ENCODE results near the gene AKR1C8.

GRCh38 chr10:5199398-5199797 is 14.4 kb upstream of the AKR1C8 start:
- no peak for TF ChIP-seq ZNF280B (CRISPR knock-in tag; IDR thresholded peaks at IDR 0.05)
- TF ChIP-seq, protein P1, sequence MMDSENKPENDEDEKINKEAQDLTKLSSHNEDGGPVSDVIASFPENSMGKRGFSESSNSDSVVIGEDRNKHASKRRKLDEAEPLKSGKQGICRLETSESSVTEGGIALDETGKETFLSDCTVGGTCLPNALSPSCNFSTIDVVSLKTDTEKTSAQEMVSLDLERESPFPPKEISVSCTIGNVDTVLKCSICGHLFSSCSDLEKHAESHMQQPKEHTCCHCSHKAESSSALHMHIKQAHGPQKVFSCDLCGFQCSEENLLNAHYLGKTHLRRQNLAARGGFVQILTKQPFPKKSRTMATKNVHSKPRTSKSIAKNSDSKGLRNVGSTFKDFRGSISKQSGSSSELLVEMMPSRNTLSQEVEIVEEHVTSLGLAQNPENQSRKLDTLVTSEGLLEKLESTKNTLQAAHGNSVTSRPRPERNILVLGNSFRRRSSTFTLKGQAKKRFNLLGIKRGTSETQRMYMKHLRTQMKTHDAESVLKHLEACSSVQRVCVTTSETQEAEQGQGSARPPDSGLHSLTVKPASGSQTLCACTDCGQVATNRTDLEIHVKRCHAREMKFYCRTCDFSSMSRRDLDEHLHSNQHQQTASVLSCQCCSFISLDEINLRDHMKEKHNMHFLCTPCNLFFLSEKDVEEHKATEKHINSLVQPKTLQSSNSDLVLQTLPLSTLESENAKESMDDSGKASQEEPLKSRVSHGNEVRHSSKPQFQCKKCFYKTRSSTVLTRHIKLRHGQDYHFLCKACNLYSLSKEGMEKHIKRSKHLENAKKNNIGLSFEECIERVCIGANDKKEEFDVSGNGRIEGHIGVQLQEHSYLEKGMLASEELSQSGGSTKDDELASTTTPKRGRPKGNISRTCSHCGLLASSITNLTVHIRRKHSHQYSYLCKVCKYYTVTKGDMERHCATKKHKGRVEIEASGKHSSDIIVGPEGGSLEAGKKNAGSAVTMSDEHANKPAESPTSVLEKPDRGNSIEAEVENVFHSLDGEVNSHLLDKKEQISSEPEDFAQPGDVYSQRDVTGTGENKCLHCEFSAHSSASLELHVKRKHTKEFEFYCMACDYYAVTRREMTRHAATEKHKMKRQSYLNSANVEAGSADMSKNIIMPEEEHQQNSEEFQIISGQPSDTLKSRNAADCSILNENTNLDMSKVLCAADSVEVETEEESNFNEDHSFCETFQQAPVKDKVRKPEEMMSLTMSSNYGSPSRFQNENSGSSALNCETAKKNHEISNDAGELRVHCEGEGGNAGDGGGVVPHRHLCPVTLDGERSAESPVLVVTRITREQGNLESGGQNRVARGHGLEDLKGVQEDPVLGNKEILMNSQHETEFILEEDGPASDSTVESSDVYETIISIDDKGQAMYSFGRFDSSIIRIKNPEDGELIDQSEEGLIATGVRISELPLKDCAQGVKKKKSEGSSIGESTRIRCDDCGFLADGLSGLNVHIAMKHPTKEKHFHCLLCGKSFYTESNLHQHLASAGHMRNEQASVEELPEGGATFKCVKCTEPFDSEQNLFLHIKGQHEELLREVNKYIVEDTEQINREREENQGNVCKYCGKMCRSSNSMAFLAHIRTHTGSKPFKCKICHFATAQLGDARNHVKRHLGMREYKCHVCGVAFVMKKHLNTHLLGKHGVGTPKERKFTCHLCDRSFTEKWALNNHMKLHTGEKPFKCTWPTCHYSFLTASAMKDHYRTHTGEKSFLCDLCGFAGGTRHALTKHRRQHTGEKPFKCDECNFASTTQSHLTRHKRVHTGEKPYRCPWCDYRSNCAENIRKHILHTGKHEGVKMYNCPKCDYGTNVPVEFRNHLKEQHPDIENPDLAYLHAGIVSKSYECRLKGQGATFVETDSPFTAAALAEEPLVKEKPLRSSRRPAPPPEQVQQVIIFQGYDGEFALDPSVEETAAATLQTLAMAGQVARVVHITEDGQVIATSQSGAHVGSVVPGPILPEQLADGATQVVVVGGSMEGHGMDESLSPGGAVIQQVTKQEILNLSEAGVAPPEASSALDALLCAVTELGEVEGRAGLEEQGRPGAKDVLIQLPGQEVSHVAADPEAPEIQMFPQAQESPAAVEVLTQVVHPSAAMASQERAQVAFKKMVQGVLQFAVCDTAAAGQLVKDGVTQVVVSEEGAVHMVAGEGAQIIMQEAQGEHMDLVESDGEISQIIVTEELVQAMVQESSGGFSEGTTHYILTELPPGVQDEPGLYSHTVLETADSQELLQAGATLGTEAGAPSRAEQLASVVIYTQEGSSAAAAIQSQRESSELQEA (IDR thresholded peaks at IDR 0.05; ENCODE audit: low read depth) = no peak
- no peak for TF ChIP-seq EZH2 (IDR thresholded peaks at IDR 0.05; ENCODE audit: borderline replicate concordance, low read depth, low read length)
- no peak for TF ChIP-seq HINFP (tag; conservative IDR thresholded peaks at IDR 0.05; ENCODE audit: low read depth)
- TF ChIP-seq, protein P2, sequence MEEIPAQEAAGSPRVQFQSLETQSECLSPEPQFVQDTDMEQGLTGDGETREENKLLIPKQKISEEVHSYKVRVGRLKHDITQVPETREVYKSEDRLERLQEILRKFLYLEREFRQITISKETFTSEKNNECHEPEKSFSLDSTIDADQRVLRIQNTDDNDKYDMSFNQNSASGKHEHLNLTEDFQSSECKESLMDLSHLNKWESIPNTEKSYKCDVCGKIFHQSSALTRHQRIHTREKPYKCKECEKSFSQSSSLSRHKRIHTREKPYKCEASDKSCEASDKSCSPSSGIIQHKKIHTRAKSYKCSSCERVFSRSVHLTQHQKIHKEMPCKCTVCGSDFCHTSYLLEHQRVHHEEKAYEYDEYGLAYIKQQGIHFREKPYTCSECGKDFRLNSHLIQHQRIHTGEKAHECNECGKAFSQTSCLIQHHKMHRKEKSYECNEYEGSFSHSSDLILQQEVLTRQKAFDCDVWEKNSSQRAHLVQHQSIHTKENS (CRISPR knock-in tag; IDR thresholded peaks at IDR 0.05) = no peak
- TF ChIP-seq FIP1L1 (IDR thresholded peaks at IDR 0.05; ENCODE audit: low read depth, low read length, poor library complexity, severe bottlenecking) = no peak
- no peak for TF ChIP-seq BMI1 (IDR thresholded peaks at IDR 0.05; ENCODE audit: low read length)
- TF ChIP-seq ELF2 (CRISPR knock-in tag; IDR thresholded peaks at IDR 0.05) = no peak
- peak; percentile 25 to 30 (median 27); a peak in 2 of 6 replicates for TF ChIP-seq CTCF (IDR thresholded peaks at IDR 0.05 in 2 of 3, conservative IDR thresholded peaks at IDR 0.05 in 1 of 3; ENCODE audit: insufficient read depth in 2 of 3, low read depth in 1 of 3, low read length in 3 of 3)
- TF ChIP-seq, protein P3, sequence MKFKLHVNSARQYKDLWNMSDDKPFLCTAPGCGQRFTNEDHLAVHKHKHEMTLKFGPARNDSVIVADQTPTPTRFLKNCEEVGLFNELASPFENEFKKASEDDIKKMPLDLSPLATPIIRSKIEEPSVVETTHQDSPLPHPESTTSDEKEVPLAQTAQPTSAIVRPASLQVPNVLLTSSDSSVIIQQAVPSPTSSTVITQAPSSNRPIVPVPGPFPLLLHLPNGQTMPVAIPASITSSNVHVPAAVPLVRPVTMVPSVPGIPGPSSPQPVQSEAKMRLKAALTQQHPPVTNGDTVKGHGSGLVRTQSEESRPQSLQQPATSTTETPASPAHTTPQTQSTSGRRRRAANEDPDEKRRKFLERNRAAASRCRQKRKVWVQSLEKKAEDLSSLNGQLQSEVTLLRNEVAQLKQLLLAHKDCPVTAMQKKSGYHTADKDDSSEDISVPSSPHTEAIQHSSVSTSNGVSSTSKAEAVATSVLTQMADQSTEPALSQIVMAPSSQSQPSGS (CRISPR knock-in tag; IDR thresholded peaks at IDR 0.05) = no peak
- no peak for TF ChIP-seq DNMT1 (IDR thresholded peaks at IDR 0.05)
- no peak for TF ChIP-seq FOS (IDR thresholded peaks at IDR 0.05; ENCODE audit: extremely low read depth, insufficient read length)
- TF ChIP-seq, protein P4, sequence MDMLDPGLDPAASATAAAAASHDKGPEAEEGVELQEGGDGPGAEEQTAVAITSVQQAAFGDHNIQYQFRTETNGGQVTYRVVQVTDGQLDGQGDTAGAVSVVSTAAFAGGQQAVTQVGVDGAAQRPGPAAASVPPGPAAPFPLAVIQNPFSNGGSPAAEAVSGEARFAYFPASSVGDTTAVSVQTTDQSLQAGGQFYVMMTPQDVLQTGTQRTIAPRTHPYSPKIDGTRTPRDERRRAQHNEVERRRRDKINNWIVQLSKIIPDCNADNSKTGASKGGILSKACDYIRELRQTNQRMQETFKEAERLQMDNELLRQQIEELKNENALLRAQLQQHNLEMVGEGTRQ (CRISPR knock-in tag; IDR thresholded peaks at IDR 0.05) = no peak
- TF ChIP-seq, protein P5, sequence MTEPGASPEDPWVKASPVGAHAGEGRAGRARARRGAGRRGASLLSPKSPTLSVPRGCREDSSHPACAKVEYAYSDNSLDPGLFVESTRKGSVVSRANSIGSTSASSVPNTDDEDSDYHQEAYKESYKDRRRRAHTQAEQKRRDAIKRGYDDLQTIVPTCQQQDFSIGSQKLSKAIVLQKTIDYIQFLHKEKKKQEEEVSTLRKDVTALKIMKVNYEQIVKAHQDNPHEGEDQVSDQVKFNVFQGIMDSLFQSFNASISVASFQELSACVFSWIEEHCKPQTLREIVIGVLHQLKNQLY (CRISPR knock-in tag; conservative IDR thresholded peaks at IDR 0.05) = no peak

Measured in K562 (cell line).